GM12878 (cell line): ENCODE results near the gene SGTA. TPM values are rescaled to one million over a fixed set of nuclear protein-coding genes. Genes with fewer than 3 reads are reported as not detected.

Experiments
- ATAC-seq: fragments of 200-7000 bp; cut with Tn5 transposase; 3 replicates; pipeline ENCODE4 v1.9.1; 2020; ENCODE audit warnings: mild to moderate bottlenecking, moderate library complexity
- BruUV-seq: library from RNA; stranded (reverse); fragments of 400-500 nt; replicated peaks from 2 replicates; lab custom pipeline; 2021; lab: Mats Ljungman, UMichigan
- CTCF ChIA-PET: fragments of 300-600 bp; sonication (Branson Sonifier 250); formaldehyde crosslinking; extraction: SDS; loops from one replicate; lab custom pipeline; 2021; ENCODE audit warnings: inconsistent platforms; lab: Yijun Ruan, JAX
- POLR2A ChIA-PET: fragments of 350-600 bp; formaldehyde crosslinking; extraction: SDS; loops from one replicate; lab custom pipeline; 2021; ENCODE audit warnings: inconsistent platforms; lab: Charles Lee
- RAD21 ChIA-PET: fragments of 300-600 bp; sonication (Branson Sonifier 250); formaldehyde crosslinking; loops from one replicate; lab custom pipeline; 2023; ENCODE audit warnings: antibody characterized with exemption; ENCODE audit not compliant: unreplicated experiment; lab: Charles Lee
- SMC1A ChIA-PET: fragments of 300-600 bp; sonication (Branson Sonifier 250); formaldehyde crosslinking; loops from one replicate; lab custom pipeline; 2023; ENCODE audit not compliant: unreplicated experiment, uncharacterized antibody; lab: Charles Lee
- DNase-seq: peaks from one replicate; pipeline ENCODE4 v3.0.0-alpha.2; 2011; ENCODE audit warnings: low read depth, low spot score
- FAIRE-seq: peaks from 3 replicates; lab custom pipeline; 2011; peaks lifted over from hg19 to GRCh38; lab: Jason Lieb, UNC
- H2AFZ ChIP-seq: 2 replicates; pipeline ENCODE4 v1.6.0; 2011; ENCODE audit warnings: low read depth, low read length, control low read depth; ENCODE audit not compliant: control insufficient read depth
- H3K27ac ChIP-seq: 2 replicates; pipeline ENCODE4 v1.5.1; 2011; ENCODE audit warnings: control low read depth; ENCODE audit not compliant: control insufficient read depth, insufficient read depth
- H3K27me3 ChIP-seq, 2 experiments: replicated peaks in 1 of 2; 2 replicates each; pipeline versions ENCODE4 v1.6.0 to v1.6.1; 2011; ENCODE audit warnings: low read length in 1 of 2; ENCODE audit not compliant: control insufficient read depth in 2 of 2, insufficient read depth in 2 of 2
- H3K36me3 ChIP-seq, 2 experiments: 2 replicates each; pipeline ENCODE4 v1.5.1; 2011; ENCODE audit warnings: low read length in 1 of 2; ENCODE audit not compliant: control insufficient read depth in 2 of 2, insufficient read depth in 2 of 2
- H3K4me1 ChIP-seq: 2 replicates; pipeline ENCODE4 v1.6.1; 2011; ENCODE audit warnings: mild to moderate bottlenecking, low read length, moderate library complexity, mixed read lengths; ENCODE audit not compliant: control insufficient read depth, insufficient read depth
- H3K4me2 ChIP-seq: 2 replicates; pipeline ENCODE4 v1.6.0; 2011; ENCODE audit warnings: control low read depth; ENCODE audit not compliant: control insufficient read depth, insufficient read depth
- H3K4me3 ChIP-seq: fragments of 200-600 bp; sonication (generic); 2 replicates; pipeline ENCODE4 v1.5.1; 2016
- H3K79me2 ChIP-seq: 2 replicates; pipeline ENCODE4 v1.6.0; 2011; ENCODE audit warnings: low read length; ENCODE audit not compliant: control insufficient read depth, insufficient read depth
- H3K9ac ChIP-seq: 2 replicates; pipeline ENCODE4 v1.8.0; 2011; ENCODE audit warnings: low read length, control low read depth, mixed read lengths; ENCODE audit not compliant: control insufficient read depth, insufficient read depth
- H3K9me3 ChIP-seq: replicated peaks from 3 replicates; pipeline ENCODE4 v1.5.1; 2011; ENCODE audit warnings: mild to moderate bottlenecking, low read length; ENCODE audit not compliant: control insufficient read depth, insufficient read depth
- H4K20me1 ChIP-seq: 2 replicates; pipeline ENCODE4 v1.6.0; 2011; ENCODE audit not compliant: control insufficient read depth, insufficient read depth
- IKZF2 ChIP-seq, 2 experiments: fragments of 450-650 bp; IDR thresholded peaks; 2 replicates each; pipeline ENCODE4 v1.6.1; 2017; ENCODE audit warnings: mild to moderate bottlenecking in 2 of 2, moderate library complexity in 2 of 2
- JUNB ChIP-seq: IDR thresholded peaks from 2 replicates; pipeline ENCODE4 v1.6.1; 2016; ENCODE audit warnings: antibody characterized with exemption, mild to moderate bottlenecking
- RUNX3 ChIP-seq: IDR thresholded peaks from 2 replicates; pipeline ENCODE4 v1.6.1; 2012; ENCODE audit warnings: low read length, inconsistent platforms
- SPI1 ChIP-seq: IDR thresholded peaks from 2 replicates; pipeline ENCODE4 v1.6.1; 2011; ENCODE audit warnings: low read depth, mild to moderate bottlenecking, low read length, moderate library complexity, borderline replicate concordance; ENCODE audit not compliant: insufficient read depth
- ZNF217 ChIP-seq: fragments of 450-650 bp; IDR thresholded peaks from 2 replicates; pipeline ENCODE4 v1.6.1; 2017; ENCODE audit warnings: antibody characterized with exemption, mild to moderate bottlenecking
- WGBS: methylation state at CpG from one replicate; pipeline ENCODE4 v1.1.6; 2016; ENCODE audit warnings: low lambda C conversion rate; ENCODE audit not compliant: insufficient replicate concordance, insufficient coverage; ENCODE audit errors: missing lambda C conversion rate; 5-methylcytosine and 5-hydroxymethylcytosine counted together
- in situ Hi-C: fragments of 300-500 bp; cut with MboI; formaldehyde crosslinking; loops from 9 replicates; pipeline ENCODE4 v1.14.3; 2018; ENCODE audit warnings: mixed read lengths
- intact Hi-C: fragments of 100-400 bp; cut with micrococcal nuclease; formaldehyde crosslinking; loops from one replicate; pipeline ENCODE4 v1.14.2; 2022; ENCODE audit not compliant: unreplicated experiment
- polyA plus RNA-seq, 11 experiments: library from polyadenylated mRNA; depleted of rRNA in 4 of 11; unstranded in 6 of 11; stranded (reverse) in 5 of 11; fragments of >200 nt; fragmentation: Nextera tagmentation in 4 of 11; fragmentation: Illumina TruSeq in 1 of 11; extraction: Ambion mirVana in 4 of 11; extraction: Trizol in 1 of 11; gene quantifications; 1 replicate in 1 of 11; 2 replicates in 10 of 11; pipeline versions ENCODE4 v1.2.1 to v1.2.3, GENCODE V29; 2011 to 2016; ENCODE audit warnings: inconsistent platforms in 2 of 11, missing spikeins in 2 of 11, low read depth in 1 of 11
- total RNA-seq, 4 experiments: library from RNA; depleted of rRNA in 3 of 4; stranded (reverse); fragments of >200 nt in 3 of 4; fragmentation: Illumina TruSeq in 1 of 4; extraction: Trizol in 1 of 4; gene quantifications; 2 replicates each; pipeline versions ENCODE4 v1.2.1 to v1.2.3, GENCODE V29; 2013 to 2021
- TF ChIP-seq, protein P1 (sequence below): fragments of 450-650 bp; IDR thresholded peaks from 2 replicates; pipeline ENCODE4 v1.6.1; 2014; ENCODE audit warnings: mild to moderate bottlenecking

Gene SGTA
- total and polyA plus RNA-seq, 10 of the 15 experiments (the other 5 are each of a cell fraction or from before 2014, with no cell fraction given), result 2.0 to 102 (median 48.2) TPM

DNA sequence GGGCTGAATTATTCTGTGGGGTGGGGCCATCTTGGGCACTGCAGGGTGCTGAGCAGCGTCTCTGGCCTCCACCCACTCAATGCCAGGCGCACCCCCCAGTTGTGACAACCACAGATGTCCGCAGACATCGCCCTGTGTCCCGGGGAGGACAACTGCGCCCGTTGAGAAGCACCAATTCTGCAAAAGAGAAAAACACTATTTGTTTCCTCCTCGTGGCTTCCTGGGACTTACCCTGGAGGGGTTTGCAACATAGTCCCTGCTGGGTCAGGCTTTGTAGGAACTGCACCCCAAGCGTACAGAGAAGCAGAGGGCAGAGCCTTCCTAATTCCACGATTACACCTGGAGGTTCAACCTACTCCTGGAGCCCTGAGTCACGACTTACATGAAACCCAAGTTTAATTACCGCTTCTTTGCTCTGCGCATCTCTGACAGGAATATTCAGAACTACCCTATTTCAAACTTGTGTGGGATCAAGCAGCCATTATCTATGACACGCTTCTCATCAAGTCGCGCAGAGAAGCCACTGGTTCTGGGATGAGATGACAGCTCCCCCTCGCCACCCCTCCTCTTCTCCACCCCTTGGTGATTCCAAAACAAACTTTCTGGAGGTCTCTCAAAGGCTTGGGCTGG, 32.1 kb downstream of the SGTA start:
- no peak for TF ChIP-seq SPI1
- no peak for TF ChIP-seq JUNB
- no peak for TF ChIP-seq RUNX3
- TF ChIP-seq, protein P1, sequence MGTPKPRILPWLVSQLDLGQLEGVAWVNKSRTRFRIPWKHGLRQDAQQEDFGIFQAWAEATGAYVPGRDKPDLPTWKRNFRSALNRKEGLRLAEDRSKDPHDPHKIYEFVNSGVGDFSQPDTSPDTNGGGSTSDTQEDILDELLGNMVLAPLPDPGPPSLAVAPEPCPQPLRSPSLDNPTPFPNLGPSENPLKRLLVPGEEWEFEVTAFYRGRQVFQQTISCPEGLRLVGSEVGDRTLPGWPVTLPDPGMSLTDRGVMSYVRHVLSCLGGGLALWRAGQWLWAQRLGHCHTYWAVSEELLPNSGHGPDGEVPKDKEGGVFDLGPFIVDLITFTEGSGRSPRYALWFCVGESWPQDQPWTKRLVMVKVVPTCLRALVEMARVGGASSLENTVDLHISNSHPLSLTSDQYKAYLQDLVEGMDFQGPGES, result no peak
- TF ChIP-seq ZNF217, result no peak
- no peak for TF ChIP-seq IKZF2 (IDR thresholded peaks at IDR 0.05)
- H3K36me3 ChIP-seq, result peaks cover 0 to 11% of the 10 kb centered on the region in 2 experiments; a peak in 2 of 4 replicates

More for the DNA sequence above, 32.1 kb downstream of the SGTA start:
- no TSS peak for BruUV-seq
- CTCF ChIA-PET, result interaction anchor here (0.8 to 6.0 kb wide), 4 partner anchors 49 to 103 kb away, joined by 6 to 125 read pairs (median 12); no protein-coding TSS in a partner anchor
- DNase-seq, result no peak
- SMC1A ChIA-PET, result interaction anchor here (2.1 to 3.1 kb wide), 4 partner anchors 32 to 109 kb away, joined by 6 to 50 read pairs (median 7); partner anchors contain the start of gene SGTA
- in situ Hi-C loops, result loop anchor here (5.0 kb wide), 1 partner anchor 284 kb away; no protein-coding TSS in a partner anchor
- Histone ChIP-seq H2AFZ (no peak overlapping the region), H3K27me3 (no peaks in the 10 kb centered on the region), H3K4me2 (no peak overlapping the region), H3K9me3 (no peaks in the 10 kb centered on the region), H4K20me1 (no peaks in the 10 kb centered on the region), H3K4me3 (no peak overlapping the region), H3K27ac (no peak overlapping the region), H3K9ac (no peak overlapping the region), H3K4me1 (peaks cover 17% of the 10 kb centered on the region), H3K79me2 (no peaks in the 10 kb centered on the region)
- no peak for FAIRE-seq
- RAD21 ChIA-PET, result interaction anchor here (3.5 kb wide), 1 partner anchor 102 kb away, joined by 45 read pairs; no protein-coding TSS in a partner anchor
- no peak for ATAC-seq
- POLR2A ChIA-PET, result no interaction called here
- intact Hi-C loops, result no loop called here
- WGBS, result 58% methylated on average over 17 of the region's 17 CpGs
